T follicular helper cell (primary cell): ENCODE data around the gene TIAM1.

Experiments used
- DNase-seq: peaks from one replicate; pipeline ENCODE4 v3.0.0-alpha.2; 2020; ENCODE audit warnings: low read depth

TIAM1 gene

GRCh38 chr21:31283025-31283424 lies 61.0 kb downstream of the TIAM1 start:
- DNase-seq, result no peak

- DNase-seq, result no peak
Observed at GRCh38 chr21:31282095-31282709, 61.9 kb downstream of the TIAM1 start.

GRCh38 chr21:31281561-31281960 lies 62.5 kb downstream of the TIAM1 start:
- no peak for DNase-seq

GRCh38 chr21:31279986-31280385 lies 64.1 kb downstream of the TIAM1 start:
- no peak for DNase-seq

- no peak for DNase-seq
Observed at GRCh38 chr21:31279214-31279613, 64.8 kb downstream of the TIAM1 start.

- no peak for DNase-seq
Observed at GRCh38 chr21:31278511-31279130, 65.4 kb downstream of the TIAM1 start.

GRCh38 chr21:31276663-31277062 lies 67.4 kb downstream of the TIAM1 start:
- DNase-seq, result no peak

GRCh38 chr21:31275901-31276300 lies 68.2 kb downstream of the TIAM1 start:
- DNase-seq, result no peak

- no peak for DNase-seq
Observed at GRCh38 chr21:31273278-31273677, 70.8 kb downstream of the TIAM1 start.

GRCh38 chr21:31268090-31268489 lies 76.0 kb downstream of the TIAM1 start:
- DNase-seq, result no peak

- DNase-seq, result no peak
Observed at GRCh38 chr21:31267644-31268043, 76.4 kb downstream of the TIAM1 start.

- no peak for DNase-seq
Observed at GRCh38 chr21:31266241-31266640, 77.8 kb downstream of the TIAM1 start.

- no peak for DNase-seq
Observed at GRCh38 chr21:31265366-31266013, 78.6 kb downstream of the TIAM1 start.

GRCh38 chr21:31264574-31264973 lies 79.5 kb downstream of the TIAM1 start:
- no peak for DNase-seq

- DNase-seq, result no peak
Observed at GRCh38 chr21:31262728-31263127, 81.3 kb downstream of the TIAM1 start.

- no peak for DNase-seq
Observed at GRCh38 chr21:31261759-31262158, 82.3 kb downstream of the TIAM1 start.

GRCh38 chr21:31260790-31261189 lies 83.3 kb downstream of the TIAM1 start:
- DNase-seq, result no peak

- DNase-seq, result no peak
Observed at GRCh38 chr21:31258073-31258472, 86.0 kb downstream of the TIAM1 start.

GRCh38 chr21:31257265-31257664 lies 86.8 kb downstream of the TIAM1 start:
- DNase-seq, result no peak

GRCh38 chr21:31255896-31256295 lies 88.2 kb downstream of the TIAM1 start:
- DNase-seq, result no peak

- no peak for DNase-seq
Observed at GRCh38 chr21:31255036-31255435, 89.0 kb downstream of the TIAM1 start.

- DNase-seq, result no peak
Observed at GRCh38 chr21:31254131-31254530, 89.9 kb downstream of the TIAM1 start.

GRCh38 chr21:31253684-31254083 lies 90.4 kb downstream of the TIAM1 start:
- DNase-seq, result no peak

GRCh38 chr21:31252611-31253010 lies 91.5 kb downstream of the TIAM1 start:
- no peak for DNase-seq
